Lung (tissue), 12 donors: ENCODE measurements around the gene GDF7. TPM values are rescaled to one million over a fixed set of nuclear protein-coding genes. Genes with fewer than 3 reads are reported as not detected.

Experiments used
- ATAC-seq: fragments of 200-7000 bp; cut with Tn5 transposase; one replicate; pipeline ENCODE4 v1.9.1; 2020; ENCODE audit warnings: moderate number of reproducible peaks; ENCODE audit not compliant: insufficient read depth, low FRiP score
- DNase-seq, 3 donors: peaks; one replicate each; pipeline ENCODE4 v3.0.0-alpha.2; 2013 to 2017
- H3K27ac ChIP-seq, 2 donors: one replicate each; pipeline ENCODE4 v1.5.1; 2013; ENCODE audit warnings: mild to moderate bottlenecking in 2 of 2, moderate library complexity in 2 of 2, control low read depth in 1 of 2, inconsistent platforms in 1 of 2, low read depth in 1 of 2, low read length in 1 of 2
- H3K27me3 ChIP-seq, 3 donors: one replicate each; pipeline ENCODE4 v1.5.1; 2013; ENCODE audit warnings: low read length in 2 of 3; ENCODE audit not compliant: control insufficient read depth in 3 of 3, insufficient read depth in 3 of 3
- H3K36me3 ChIP-seq, 4 donors: one replicate each; pipeline ENCODE4 v1.5.1; 2013; ENCODE audit warnings: low read length in 4 of 4, mild to moderate bottlenecking in 1 of 4, moderate library complexity in 1 of 4; ENCODE audit not compliant: control insufficient read depth in 4 of 4, insufficient read depth in 4 of 4
- H3K4me1 ChIP-seq, 5 donors: one replicate each; pipeline ENCODE4 v1.5.1; 2013; ENCODE audit warnings: low read length in 5 of 5, mild to moderate bottlenecking in 2 of 5, moderate library complexity in 1 of 5; ENCODE audit not compliant: control insufficient read depth in 5 of 5, insufficient read depth in 5 of 5
- H3K4me3 ChIP-seq: one replicate; pipeline ENCODE4 v1.5.1; 2013; ENCODE audit warnings: mild to moderate bottlenecking, control low read depth, moderate library complexity
- H3K9ac ChIP-seq, 2 donors: one replicate each; pipeline ENCODE4 v1.5.1; 2013; ENCODE audit warnings: low read length in 2 of 2, control low read depth in 1 of 2; ENCODE audit not compliant: insufficient read depth in 1 of 2
- H3K9me3 ChIP-seq, 4 donors: one replicate each; pipeline ENCODE4 v1.5.1; 2013; ENCODE audit warnings: low read length in 3 of 4, mild to moderate bottlenecking in 1 of 4, moderate library complexity in 1 of 4; ENCODE audit not compliant: control insufficient read depth in 4 of 4, insufficient read depth in 3 of 4
- CTCF ChIP-seq: IDR thresholded peaks from 2 replicates; pipeline ENCODE4 v1.5.1; 2012; ENCODE audit warnings: mild to moderate bottlenecking; ENCODE audit errors: control extremely low read depth, extremely low read depth
- WGBS, 2 donors: extraction: QIAGEN DNeasy Blood & Tissue Kit; methylation state at CpG; one replicate each; pipeline ENCODE4 v1.1.7; 2013; 5-methylcytosine and 5-hydroxymethylcytosine counted together
- polyA plus RNA-seq, 2 donors: library from polyadenylated mRNA; stranded (reverse); fragments of 200-250 nt; gene quantifications; one replicate each; pipeline ENCODE4 v1.2.1, GENCODE V29; 2013
- total RNA-seq, 2 donors: library from RNA; depleted of rRNA in 1 of 2; stranded (reverse); fragments of >200 nt in 1 of 2; gene quantifications; one replicate each; pipeline ENCODE4 v1.2.1, GENCODE V29; 2014 to 2021
- donor health status: control.
- donor health status: control.
- donor health status: Bipolar disorder and iron deficiency.
- donor health status: healthy.
- donor health status: DM: yes; HTN: yes; CAD: no.

Gene GDF7
- total and polyA plus RNA-seq, 4 donors, result 0.10 to 0.54 (median 0.31) TPM

- Histone ChIP-seq H3K9ac (no peak overlapping the region), H3K4me1 (peaks cover 0 to 35% (median 2%) of the 10 kb centered on the region in 5 donors), H3K9me3 (no peaks in the 10 kb centered on the region), H3K36me3 (peaks cover 0 to 10% (median 2%) of the 10 kb centered on the region in 4 donors), H3K27ac (no peak overlapping the region), H3K4me3 (no peak overlapping the region), H3K27me3 (no peaks in the 10 kb centered on the region)
- ATAC-seq (no peak), DNase-seq (no peak)
- no peak for TF ChIP-seq CTCF
- 96 to 98% methylated on average over 2 of the region's 2 CpGs for WGBS, 2 donors
Measured at GRCh38 chr2:20692081-20692480, 25.1 kb downstream of the GDF7 start.

- H3K27ac ChIP-seq, result no peak overlapping the region
- no peak overlapping the region for H3K4me3 ChIP-seq
- peaks cover 0 to 35% (median 2%) of the 10 kb centered on the region in 5 donors for H3K4me1 ChIP-seq
- no peak for TF ChIP-seq CTCF
- no peak overlapping the region for H3K9ac ChIP-seq
- 84 to 92% methylated on average over 3 of the region's 3 CpGs for WGBS, 2 donors
- no peaks in the 10 kb centered on the region for H3K9me3 ChIP-seq
- no peaks in the 10 kb centered on the region for H3K27me3 ChIP-seq
- no peak for ATAC-seq
- peaks cover 0 to 10% (median 0%) of the 10 kb centered on the region in 4 donors for H3K36me3 ChIP-seq
- DNase-seq, result no peak
Measured at GRCh38 chr2:20693317-20693716, 26.4 kb downstream of the GDF7 start.

GRCh38 chr2:20696366-20696765 is 29.4 kb downstream of the GDF7 start:
- Histone ChIP-seq H3K9ac (no peak overlapping the region), H3K4me1 (peaks cover 0 to 33% (median 2%) of the 10 kb centered on the region in 5 donors), H3K27ac (no peak overlapping the region), H3K4me3 (no peak overlapping the region), H3K36me3 (peaks cover 0 to 10% (median 1%) of the 10 kb centered on the region in 4 donors), H3K27me3 (no peaks in the 10 kb centered on the region), H3K9me3 (no peaks in the 10 kb centered on the region)
- DNase-seq (peak; percentile 60 to 77 (median 68)), ATAC-seq (no peak)
- WGBS, 2 donors, result 89 to 90% methylated on average over 2 of the region's 2 CpGs
- TF ChIP-seq CTCF, result no peak

- TF ChIP-seq CTCF, result no peak
- Histone ChIP-seq H3K36me3 (peaks cover 0 to 10% (median 1%) of the 10 kb centered on the region in 4 donors), H3K4me1 (peaks cover 0 to 25% (median 2%) of the 10 kb centered on the region in 5 donors), H3K4me3 (no peak overlapping the region), H3K27me3 (no peaks in the 10 kb centered on the region), H3K9me3 (no peaks in the 10 kb centered on the region), H3K27ac (no peak overlapping the region), H3K9ac (no peak overlapping the region)
- DNase-seq (no peak), ATAC-seq (no peak)
- 79 to 92% methylated on average over 2 of the region's 2 CpGs for WGBS, 2 donors
Measured at GRCh38 chr2:20697322-20697934, 30.5 kb downstream of the GDF7 start.
